Activated naive CD4-positive, alpha-beta T cell treated with anti-CD3 and anti-CD28 coated beads, Interleukin-2, amount 50 U/mL, for 16 hours (primary cell): Measurements from ENCODE around the gene UNC5A.

Source experiments
- DNase-seq: peaks from one replicate; pipeline ENCODE4 v3.0.0-alpha.2; 2020

The UNC5A gene

GRCh38 chr5:176822041-176822792 lies 11.9 kb downstream of the UNC5A start:
- no peak for DNase-seq

DNA sequence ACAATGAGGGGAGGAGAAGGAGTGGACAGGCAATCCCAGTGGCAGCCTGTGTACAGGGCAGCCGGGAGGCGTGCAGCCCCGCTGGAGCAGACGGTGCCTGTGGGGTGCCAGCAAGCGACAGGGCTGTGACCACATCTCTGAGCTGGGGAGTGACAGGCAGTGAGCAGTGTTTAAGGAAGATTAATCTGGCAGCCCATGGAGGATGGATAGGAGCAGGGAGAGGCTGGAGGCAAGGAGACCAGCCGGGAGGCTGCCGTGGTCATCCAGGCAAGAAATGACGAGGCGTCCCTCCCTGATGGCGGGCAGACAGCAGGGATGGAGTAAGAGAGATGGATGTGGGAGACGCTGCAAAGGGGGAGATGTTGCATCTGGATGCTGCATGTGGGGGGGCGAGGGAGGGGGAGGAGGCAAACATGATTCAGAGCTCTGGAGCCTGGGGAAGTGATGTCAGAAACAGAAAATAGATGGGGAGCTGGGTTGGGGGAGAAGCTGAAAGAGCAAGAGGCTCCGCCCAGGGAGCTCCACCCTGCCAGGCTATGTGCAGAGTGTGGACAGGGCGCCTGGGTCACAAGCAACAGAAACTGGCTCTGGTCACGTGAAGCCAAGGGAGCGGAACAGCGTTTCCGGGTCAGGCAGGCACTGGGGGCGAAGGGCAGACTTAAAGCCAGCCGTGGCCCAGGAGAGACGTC lies 12.6 kb downstream of the UNC5A start:
- no peak for DNase-seq

DNA sequence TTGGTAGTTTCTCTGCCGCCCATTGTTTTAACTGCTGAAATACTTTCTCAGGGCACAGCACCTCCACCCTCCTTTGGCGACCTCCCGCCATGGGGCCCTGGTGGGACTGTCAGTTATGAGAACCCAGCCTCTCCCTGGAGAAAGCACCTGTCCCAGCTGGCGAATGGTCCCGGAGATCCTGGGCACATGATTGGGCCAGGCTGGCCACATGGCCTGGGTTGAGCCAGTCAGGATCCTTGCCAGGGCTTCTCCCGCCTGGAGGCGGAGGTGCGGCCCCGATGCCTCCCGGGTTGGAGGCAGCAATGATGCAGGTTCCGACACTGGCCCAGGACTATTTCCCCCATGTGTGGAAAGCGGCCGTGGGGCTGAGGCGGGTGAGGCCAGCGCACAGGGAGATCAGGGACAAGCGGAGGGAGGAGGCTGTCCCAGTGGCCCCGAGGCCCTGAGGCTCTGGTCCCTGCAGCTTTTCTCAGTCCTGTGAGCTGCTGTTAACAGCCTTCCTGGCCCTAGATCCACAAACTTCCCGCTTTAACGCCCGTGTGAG lies 13.6 kb downstream of the UNC5A start:
- no peak for DNase-seq

DNA sequence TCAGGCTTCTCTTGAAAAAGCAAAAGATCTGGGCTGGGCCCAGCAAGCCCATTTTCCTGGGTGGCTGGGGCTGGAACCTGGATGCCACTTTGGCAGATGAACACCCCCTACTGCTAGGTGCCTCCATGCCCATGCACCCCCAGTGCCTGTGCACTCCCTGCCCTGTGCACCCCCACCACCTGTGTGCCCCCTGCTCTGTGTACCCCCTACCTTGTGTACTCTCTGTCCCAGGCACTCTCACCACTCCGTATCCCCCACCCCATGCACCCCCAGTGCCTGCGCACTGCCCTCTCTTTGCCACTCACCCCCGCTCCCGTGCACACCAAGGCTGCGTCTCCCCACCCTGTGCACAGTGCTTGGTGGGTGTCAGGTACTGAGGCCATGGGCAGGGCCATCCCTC lies 14.2 kb downstream of the UNC5A start:
- DNase-seq: no peak

DNA sequence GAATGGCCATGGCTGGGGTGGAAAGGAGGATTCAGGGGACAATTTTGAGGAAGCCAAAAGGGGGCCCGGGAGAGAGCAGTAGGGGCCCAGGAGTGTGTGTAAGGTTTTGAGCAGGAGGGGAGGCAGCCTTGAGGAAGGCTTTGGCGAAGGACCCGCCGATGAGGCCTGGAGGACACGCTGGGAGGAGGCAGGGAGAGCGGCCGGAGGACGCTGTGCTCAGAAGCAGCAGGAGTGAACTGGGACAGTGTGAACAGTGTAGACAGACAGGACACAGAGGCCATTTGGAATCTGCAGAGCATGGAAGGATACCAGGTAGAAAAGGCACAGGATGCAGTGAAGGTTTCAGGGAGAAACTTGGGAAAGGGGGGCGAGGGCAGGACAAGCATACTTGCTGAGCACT lies 14.9 kb downstream of the UNC5A start:
- DNase-seq: no peak

GRCh38 chr5:176825957-176826356 lies 15.6 kb downstream of the UNC5A start:
- no peak for DNase-seq

DNA sequence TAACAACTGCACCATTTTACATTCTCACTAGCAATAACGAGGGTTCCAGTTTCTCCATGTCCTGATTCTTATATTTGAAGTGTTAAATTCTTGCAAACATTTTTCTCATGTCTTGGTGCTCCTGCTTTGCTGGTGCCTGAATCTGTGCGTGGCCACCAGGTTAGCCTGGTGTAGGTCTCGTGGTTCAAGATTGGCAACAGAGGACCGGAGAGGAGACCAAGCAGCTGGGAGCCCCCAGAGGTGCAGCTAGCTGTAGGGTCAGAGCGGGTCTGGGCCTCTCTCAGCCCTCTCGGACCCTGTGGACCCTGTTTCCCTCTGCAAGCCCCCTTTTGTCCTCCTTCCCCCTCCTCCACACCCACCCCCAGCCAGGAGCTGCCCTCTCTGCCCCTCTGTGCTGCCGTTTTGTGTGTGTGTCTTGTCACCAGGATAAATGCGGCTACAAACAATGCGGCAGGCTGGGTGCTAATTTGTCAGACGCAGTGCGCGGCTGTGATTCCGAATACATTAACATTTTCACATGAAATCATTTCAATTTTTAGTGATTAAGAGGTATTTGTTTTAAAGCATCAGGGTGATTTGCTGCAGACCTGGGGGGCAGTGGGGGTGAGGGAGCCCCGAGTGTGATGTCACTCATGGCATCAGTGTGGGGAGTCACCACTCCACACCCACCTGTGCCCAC lies 17.5 kb downstream of the UNC5A start:
- DNase-seq: no peak

- DNase-seq: no peak
These were observed 19.0 kb downstream of the UNC5A start for GRCh38 chr5:176829320-176829719.

DNA sequence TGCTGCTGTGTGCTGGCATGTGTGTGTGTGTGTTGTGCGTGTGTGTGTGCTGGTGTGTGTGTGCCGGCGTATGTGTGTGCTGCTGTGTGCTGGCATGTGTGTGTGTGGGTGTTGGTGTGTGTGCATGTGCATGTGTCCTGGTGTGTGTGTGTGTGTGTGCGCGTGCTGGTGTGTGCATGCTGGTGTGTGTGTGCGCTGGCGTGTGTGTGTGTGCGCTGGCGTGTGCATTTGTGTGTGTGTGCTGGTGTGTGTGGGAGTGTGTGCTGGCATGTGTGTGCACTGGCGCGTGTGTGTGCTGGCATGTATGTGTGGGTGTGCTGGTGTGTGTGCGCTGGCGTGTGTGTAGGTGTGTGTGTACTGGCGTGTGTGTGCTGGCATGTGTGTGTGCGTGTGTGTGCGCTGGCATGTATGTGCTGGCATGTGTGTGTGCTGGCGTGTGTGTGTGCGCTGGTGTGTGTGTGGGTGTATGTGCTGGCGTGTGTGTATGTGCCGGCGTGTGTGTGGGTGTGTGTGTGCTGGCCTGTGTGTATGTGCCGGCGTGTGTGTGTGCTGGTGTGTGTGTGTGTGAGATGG lies 20.1 kb downstream of the UNC5A start:
- DNase-seq: no peak

GRCh38 chr5:176830995-176831423 lies 20.6 kb downstream of the UNC5A start:
- no peak for DNase-seq

GRCh38 chr5:176831425-176831824 lies 21.1 kb downstream of the UNC5A start:
- no peak for DNase-seq

GRCh38 chr5:176832162-176832561 lies 21.8 kb downstream of the UNC5A start:
- DNase-seq: no peak

DNA sequence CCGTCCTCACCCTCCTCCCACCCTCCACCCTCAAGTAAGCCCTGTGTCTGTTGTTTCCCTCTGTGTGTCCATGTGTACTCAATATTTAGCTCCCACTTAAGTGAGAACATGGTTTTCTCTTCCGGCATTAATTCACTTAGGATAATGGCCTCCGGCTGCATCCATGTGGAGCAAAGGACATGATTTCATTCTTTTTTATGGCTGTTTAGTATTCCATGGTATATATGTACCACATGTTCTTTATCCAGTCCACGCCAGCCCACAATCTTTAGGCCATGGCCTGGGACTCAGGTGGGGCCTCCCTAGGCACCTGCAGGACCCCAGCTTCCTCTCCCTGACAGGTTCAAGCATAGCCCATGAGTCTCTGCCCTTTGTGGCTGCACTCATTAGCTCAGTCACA lies 22.9 kb downstream of the UNC5A start:
- no peak for DNase-seq

- DNase-seq: no peak
These were observed 25.6 kb downstream of the UNC5A start for GRCh38 chr5:176835918-176836317.

DNA sequence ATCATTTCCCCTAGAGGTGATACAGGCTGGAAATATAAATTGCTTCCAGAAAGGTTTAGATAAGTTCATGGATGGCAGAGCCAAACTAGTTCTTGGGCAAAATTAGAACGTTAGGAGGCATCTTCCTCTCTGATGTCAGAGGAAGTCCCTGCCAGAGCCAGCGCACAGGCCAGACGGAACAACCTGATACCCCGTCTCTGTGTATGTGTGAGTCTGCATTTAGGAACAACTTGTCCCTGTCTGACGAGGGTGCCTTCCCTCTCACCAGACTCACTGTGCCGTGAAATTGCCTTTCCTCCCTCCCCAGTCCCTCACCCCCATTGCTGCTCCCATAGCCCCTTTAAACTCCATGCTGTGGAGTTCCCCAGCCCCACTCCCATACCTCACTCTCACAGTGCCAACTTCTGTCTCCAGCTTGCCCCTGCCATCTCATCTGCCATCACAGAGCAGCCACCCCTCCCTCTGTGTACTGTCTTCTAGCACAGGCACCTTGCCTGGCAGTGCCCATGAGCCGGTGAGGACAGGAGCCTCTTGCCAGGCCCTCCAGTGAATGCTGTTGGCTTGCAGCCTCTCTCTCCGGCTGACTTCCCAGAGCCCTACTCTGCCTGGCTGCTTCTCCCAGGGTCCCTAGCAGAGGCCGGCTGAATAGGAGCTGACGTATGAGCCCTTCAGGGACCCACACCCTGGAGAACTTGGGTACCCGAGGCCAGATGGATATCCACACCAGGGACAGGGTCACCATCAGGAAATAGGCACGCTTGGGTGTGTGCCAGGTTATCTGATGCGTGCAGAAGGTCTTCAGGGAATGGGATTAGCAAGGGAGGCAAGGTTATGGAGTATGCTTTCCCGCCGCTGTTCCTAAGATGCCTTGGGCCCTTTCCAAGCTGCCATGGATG lies 26.7 kb downstream of the UNC5A start:
- DNase-seq: no peak

DNA sequence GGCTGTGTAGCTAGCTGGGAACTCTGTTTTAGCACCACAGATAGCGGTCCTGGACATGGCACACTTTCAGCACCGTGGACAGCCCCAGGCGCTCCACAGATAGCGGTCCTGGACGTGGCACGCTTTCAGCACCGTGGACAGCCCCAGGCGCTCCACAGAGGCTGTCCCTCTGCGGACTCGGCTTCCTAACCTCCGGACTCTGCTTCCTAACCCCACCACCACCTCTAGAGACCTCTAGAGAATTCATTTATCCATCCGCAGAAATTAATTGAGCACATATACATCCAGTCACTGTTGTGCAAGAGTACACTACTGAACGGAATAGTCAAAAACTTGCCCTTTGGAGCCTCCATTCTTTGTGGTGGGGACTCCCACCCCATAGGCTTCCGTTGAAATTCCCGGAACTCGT lies 27.4 kb downstream of the UNC5A start:
- peak; percentile 75 for DNase-seq

GRCh38 chr5:176843673-176844072 lies 33.3 kb downstream of the UNC5A start:
- DNase-seq: no peak

- no peak for DNase-seq
These were observed 33.9 kb downstream of the UNC5A start for GRCh38 chr5:176844281-176844680.

DNA sequence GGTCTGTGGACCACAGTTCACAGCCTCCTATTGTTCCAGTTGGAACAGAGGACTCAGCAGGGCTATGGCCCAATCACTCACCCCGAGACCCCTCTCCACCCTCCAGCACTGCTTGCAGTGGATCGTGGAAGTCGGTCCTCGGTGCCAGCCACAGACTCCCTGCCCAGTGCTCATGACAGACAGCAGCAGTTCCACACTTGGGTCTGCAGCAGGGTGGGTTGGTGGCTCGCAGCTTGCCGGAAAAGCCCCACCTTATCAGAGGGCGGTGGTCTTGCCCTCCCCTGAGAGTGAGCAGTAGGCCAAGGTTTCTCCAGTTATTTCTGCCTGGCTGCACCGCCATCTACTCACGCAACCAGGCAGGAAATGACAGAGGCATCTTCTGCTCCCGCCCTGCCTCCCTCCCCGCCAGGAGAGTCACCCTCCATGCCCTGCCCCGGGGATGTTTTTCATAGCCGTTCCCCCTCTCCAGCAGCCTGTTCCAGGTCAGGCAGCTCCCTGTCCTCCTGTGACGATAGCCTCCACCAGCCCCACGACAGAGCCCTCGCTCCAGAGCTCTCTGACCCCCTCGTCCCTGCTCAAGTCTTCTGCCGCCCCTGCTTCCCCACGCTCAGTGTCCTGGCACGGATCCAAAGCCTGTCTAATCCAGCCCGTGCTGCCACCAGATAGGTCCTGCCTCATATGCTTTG lies 34.5 kb downstream of the UNC5A start:
- no peak for DNase-seq

DNA sequence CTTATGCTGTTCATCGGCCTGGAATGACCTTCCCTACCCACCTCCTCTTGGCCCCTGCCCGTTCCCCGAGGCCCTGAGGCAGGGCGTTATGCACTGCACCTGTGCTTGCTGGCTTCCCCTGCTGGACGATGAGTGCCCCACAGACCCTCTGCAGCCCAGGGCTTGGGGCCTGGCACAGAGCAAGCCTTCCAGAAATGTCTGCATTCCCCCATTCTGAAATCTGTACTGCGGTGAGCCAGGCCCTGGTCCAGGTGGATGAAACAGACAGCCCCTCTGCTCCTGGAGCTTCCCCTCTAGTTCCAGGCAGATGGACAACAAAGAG lies 35.0 kb downstream of the UNC5A start:
- DNase-seq: no peak

- DNase-seq: no peak
These were observed 36.2 kb downstream of the UNC5A start for GRCh38 chr5:176846335-176847140.
